ENCODE measurements around the gene LENG8.
"Not testable (repeated sequence)": the region's sequence is repeated elsewhere in the genome, so short reads cannot be mapped to it uniquely, and the experiment has no call there.

- TF ChIP-seq, protein P1, sequence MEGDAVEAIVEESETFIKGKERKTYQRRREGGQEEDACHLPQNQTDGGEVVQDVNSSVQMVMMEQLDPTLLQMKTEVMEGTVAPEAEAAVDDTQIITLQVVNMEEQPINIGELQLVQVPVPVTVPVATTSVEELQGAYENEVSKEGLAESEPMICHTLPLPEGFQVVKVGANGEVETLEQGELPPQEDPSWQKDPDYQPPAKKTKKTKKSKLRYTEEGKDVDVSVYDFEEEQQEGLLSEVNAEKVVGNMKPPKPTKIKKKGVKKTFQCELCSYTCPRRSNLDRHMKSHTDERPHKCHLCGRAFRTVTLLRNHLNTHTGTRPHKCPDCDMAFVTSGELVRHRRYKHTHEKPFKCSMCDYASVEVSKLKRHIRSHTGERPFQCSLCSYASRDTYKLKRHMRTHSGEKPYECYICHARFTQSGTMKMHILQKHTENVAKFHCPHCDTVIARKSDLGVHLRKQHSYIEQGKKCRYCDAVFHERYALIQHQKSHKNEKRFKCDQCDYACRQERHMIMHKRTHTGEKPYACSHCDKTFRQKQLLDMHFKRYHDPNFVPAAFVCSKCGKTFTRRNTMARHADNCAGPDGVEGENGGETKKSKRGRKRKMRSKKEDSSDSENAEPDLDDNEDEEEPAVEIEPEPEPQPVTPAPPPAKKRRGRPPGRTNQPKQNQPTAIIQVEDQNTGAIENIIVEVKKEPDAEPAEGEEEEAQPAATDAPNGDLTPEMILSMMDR (conservative IDR thresholded peaks at IDR 0.05; ENCODE audit: low read depth in 2 of 2) = not testable (repeated sequence)
- not testable (repeated sequence) for TF ChIP-seq EZH2 (IDR thresholded peaks at IDR 0.05; ENCODE audit: low read depth, unreplicated experiment); EZH2phosphoT487 (IDR thresholded peaks at IDR 0.05; ENCODE audit: unreplicated experiment); POLR2AphosphoS5 (IDR thresholded peaks at IDR 0.05; ENCODE audit: low read depth); CREB1 (CRISPR knock-in tag; IDR thresholded peaks at IDR 0.05; ENCODE audit: low read depth); REST (IDR thresholded peaks at IDR 0.05; ENCODE audit: unreplicated experiment); STAT1 (IDR thresholded peaks at IDR 0.05; ENCODE audit: unreplicated experiment); ETS1 (IDR thresholded peaks at IDR 0.05); ZNF331 (CRISPR knock-in tag; IDR thresholded peaks at IDR 0.05; ENCODE audit: low read depth); JUNB (IDR thresholded peaks at IDR 0.05; ENCODE audit: unreplicated experiment)
These were observed 49.4 kb downstream of the LENG8 start for GRCh38 chr19:54498451-54498772.

Measured in GM23338 (cell line).